HCT116 (cell line): ENCODE measurements around the gene ANGPTL8. TPM values are rescaled to one million over a fixed set of nuclear protein-coding genes. Genes with fewer than 3 reads are reported as not detected.

Experiments
- ATAC-seq: fragments of 200-7000 bp; cut with Tn5 transposase; 2 replicates; pipeline ENCODE4 v1.9.1; 2020; ENCODE audit warnings: mild to moderate bottlenecking, moderate library complexity
- BruUV-seq: library from RNA; stranded (reverse); fragments of 400-500 nt; replicated peaks from 2 replicates; lab custom pipeline; 2021; lab: Mats Ljungman, UMichigan
- CTCF ChIA-PET: fragments of 300-600 bp; sonication (Branson Sonifier 250); formaldehyde crosslinking; loops from one replicate; lab custom pipeline; 2021; ENCODE audit warnings: antibody characterized with exemption; lab: Charles Lee
- POLR2A ChIA-PET: fragments of 300-600, 350-600 bp; sonication (Branson Sonifier 250); formaldehyde crosslinking; loops from one replicate; lab custom pipeline; 2021; ENCODE audit warnings: antibody characterized with exemption; lab: Charles Lee
- RAD21 ChIA-PET, 2 experiments: fragments of 300-600 bp; sonication (Branson Sonifier 250); formaldehyde crosslinking; loops; one replicate each; lab custom pipeline; 2023; ENCODE audit warnings: low total read pairs in 2 of 2; ENCODE audit not compliant: uncharacterized antibody in 2 of 2, unreplicated experiment in 2 of 2, low non-redundant PET in 1 of 2; lab: Charles Lee
- DNase-seq: peaks from one replicate; pipeline ENCODE4 v3.0.0-alpha.2; 2010; ENCODE audit warnings: low read depth, low spot score
- H2AFZ ChIP-seq: fragments of 200-600 bp; shearing (Covaris generic), sonication (generic); 2 replicates; pipeline ENCODE4 v1.6.1; 2017; ENCODE audit warnings: low read depth, mixed run types, mixed read lengths, antibody characterized with exemption, low read length; ENCODE audit not compliant: poor library complexity, severe bottlenecking
- H3K27ac ChIP-seq: 2 replicates; pipeline ENCODE4 v1.5.1; 2012; ENCODE audit warnings: low read depth, low read length
- H3K27me3 ChIP-seq: fragments of 200-600 bp; sonication (generic); 2 replicates; pipeline ENCODE4 v1.6.1; 2016; ENCODE audit warnings: mixed run types, low read length, mixed read lengths; ENCODE audit not compliant: insufficient read depth
- H3K36me3 ChIP-seq, 2 experiments: fragments of 200-500 bp in 1 of 2; fragments of 200-600 bp in 1 of 2; sonication (Bioruptor generic) in 1 of 2; sonication (generic) in 1 of 2; 2 replicates each; pipeline versions ENCODE4 v1.5.1 to v1.6.1; 2014 to 2016; ENCODE audit warnings: low read length in 2 of 2, inconsistent platforms in 1 of 2, mixed read lengths in 1 of 2, mixed run types in 1 of 2; ENCODE audit not compliant: insufficient read depth in 2 of 2, control insufficient read depth in 1 of 2
- H3K4me1 ChIP-seq, 2 experiments: fragments of 200-600 bp in 1 of 2; sonication (generic) in 1 of 2; 2 replicates each; pipeline versions ENCODE4 v1.5.1 to v1.6.1; 2012 to 2017; ENCODE audit warnings: low read length in 2 of 2, inconsistent platforms in 1 of 2, mild to moderate bottlenecking in 1 of 2, mixed read lengths in 1 of 2, mixed run types in 1 of 2, moderate library complexity in 1 of 2; ENCODE audit not compliant: insufficient read depth in 2 of 2, control insufficient read depth in 1 of 2
- H3K4me2 ChIP-seq: fragments of 200-600 bp; sonication (generic); 2 replicates; pipeline ENCODE4 v1.6.1; 2017; ENCODE audit warnings: mixed run types, low read length, mixed read lengths
- H3K4me3 ChIP-seq, 2 experiments: fragments of 200-600 bp in 1 of 2; sonication (generic) in 1 of 2; replicated peaks in 1 of 2; 2 replicates each; pipeline ENCODE4 v1.5.1; 2011 to 2016; ENCODE audit warnings: low read length in 2 of 2, control low read depth in 1 of 2, low read depth in 1 of 2, mild to moderate bottlenecking in 1 of 2, mixed read lengths in 1 of 2, mixed run types in 1 of 2
- H3K79me2 ChIP-seq: fragments of 200-600 bp; sonication (generic); 2 replicates; pipeline ENCODE4 v1.6.1; 2017; ENCODE audit warnings: mild to moderate bottlenecking, mixed run types, low read length, moderate library complexity, mixed read lengths; ENCODE audit not compliant: insufficient read depth
- H3K9ac ChIP-seq: fragments of 200-600 bp; sonication (generic); 2 replicates; pipeline ENCODE4 v1.6.1; 2016; ENCODE audit warnings: low read length, mixed read lengths
- H3K9me2 ChIP-seq: fragments of 200-600 bp; sonication (generic), shearing (Covaris generic); 2 replicates; pipeline ENCODE4 v1.6.1; 2017; ENCODE audit warnings: mixed run types, mild to moderate bottlenecking, moderate library complexity; ENCODE audit not compliant: insufficient read depth
- H3K9me3 ChIP-seq, 2 experiments: fragments of 200-500 bp in 1 of 2; fragments of 200-600 bp in 1 of 2; sonication (Bioruptor generic) in 1 of 2; sonication (generic) in 1 of 2; 2 replicates each; pipeline ENCODE4 v1.6.1; 2014 to 2017; ENCODE audit warnings: low read length in 2 of 2, mixed read lengths in 2 of 2, inconsistent platforms in 1 of 2, low read depth in 1 of 2, mild to moderate bottlenecking in 1 of 2, mixed run types in 1 of 2, moderate library complexity in 1 of 2; ENCODE audit not compliant: control insufficient read depth in 1 of 2, insufficient read depth in 1 of 2
- H4K20me1 ChIP-seq: fragments of 200-600 bp; sonication (generic), shearing (Covaris generic); 2 replicates; pipeline ENCODE4 v1.6.1; 2017; ENCODE audit warnings: mixed run types, mild to moderate bottlenecking, moderate library complexity; ENCODE audit not compliant: insufficient read depth
- RAD21 ChIP-seq: IDR thresholded peaks from 2 replicates; pipeline ENCODE4 v1.6.1; 2012; ENCODE audit warnings: low read depth, mild to moderate bottlenecking
- intact Hi-C: fragments of 100-400 bp; cut with micrococcal nuclease; formaldehyde crosslinking; loops from 2 replicates; pipeline ENCODE4 v1.10.0; 2022
- total RNA-seq: library from RNA; stranded (reverse); gene quantifications from one replicate; pipeline ENCODE4 v1.2.1, GENCODE V29; 2021; ENCODE audit not compliant: unreplicated experiment
- TF ChIP-seq, protein P1 (sequence below): IDR thresholded peaks from 2 replicates; pipeline ENCODE4 v1.6.1; 2012
- TF ChIP-seq, protein P2 (sequence below): IDR thresholded peaks from 2 replicates; pipeline ENCODE4 v1.6.1; 2012; ENCODE audit warnings: low read depth
- TF ChIP-seq, protein P3 (sequence below), 3 experiments: fragments of 200-600 bp in 1 of 3; sonication (generic) in 1 of 3; IDR thresholded peaks in 2 of 3; conservative IDR thresholded peaks in 1 of 3; 2 replicates each; pipeline ENCODE4 v1.5.1; 2012 to 2017; ENCODE audit warnings: low read depth in 2 of 3, low read length in 2 of 3, antibody characterized with exemption in 1 of 3, borderline replicate concordance in 1 of 3, control low read depth in 1 of 3, mild to moderate bottlenecking in 1 of 3, mixed read lengths in 1 of 3, mixed run types in 1 of 3, moderate library complexity in 1 of 3; ENCODE audit not compliant: insufficient read depth in 1 of 3

Gene ANGPTL8
- total RNA-seq, 1 experiment from 2014 or later: not detected

DNA sequence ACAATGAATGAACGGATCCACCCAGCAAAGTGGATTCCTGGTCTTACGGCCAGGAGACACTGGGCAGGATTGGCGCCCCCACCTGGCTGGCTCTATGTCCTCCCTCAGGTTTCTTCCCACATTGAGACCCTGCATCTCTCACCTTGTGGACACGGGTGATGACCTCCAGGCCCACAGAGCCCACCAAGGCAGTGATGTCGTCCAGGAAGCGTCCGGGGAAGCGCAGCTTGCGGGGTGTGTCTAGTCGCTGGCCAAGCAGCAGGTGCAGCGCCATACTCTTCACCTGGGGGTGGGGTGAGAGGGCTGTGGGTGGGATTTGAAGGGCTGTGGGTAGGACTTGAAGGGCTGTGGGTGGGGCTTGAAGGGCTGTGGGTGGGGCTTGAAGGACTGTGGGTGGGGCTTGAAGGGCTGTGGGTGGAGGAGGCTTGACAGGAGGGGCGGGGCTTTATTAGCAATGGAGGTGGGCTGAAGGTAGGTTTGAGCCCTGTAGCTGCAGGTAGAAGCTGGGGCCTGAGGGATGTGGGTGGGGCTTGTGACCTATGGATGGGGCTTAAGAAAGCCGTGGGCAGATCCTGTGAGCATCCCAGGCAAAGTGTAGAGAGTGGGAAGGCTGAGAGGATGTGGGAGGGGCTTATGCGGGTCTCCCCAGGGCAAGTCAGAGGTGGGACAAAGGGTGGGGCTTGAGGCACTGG lies 12.1 kb upstream of the ANGPTL8 start:
- Histone ChIP-seq H4K20me1 (no peaks in the 10 kb centered on the region), H3K9me3 (no peaks in the 10 kb centered on the region), H3K27me3 (no peaks in the 10 kb centered on the region), H3K9ac (no peak overlapping the region), H3K4me2 (no peak overlapping the region), H2AFZ (no peak overlapping the region), H3K4me1 (peaks cover 4 to 8% of the 10 kb centered on the region in 2 experiments; a peak in 3 of 4 replicates), H3K4me3 (no peak overlapping the region), H3K27ac (no peak overlapping the region), H3K9me2 (no peaks in the 10 kb centered on the region), H3K36me3 (peaks cover 0 to 3% of the 10 kb centered on the region in 2 experiments; a peak in 3 of 4 replicates), H3K79me2 (no peaks in the 10 kb centered on the region)
- DNase-seq: peak; percentile 62
- no TSS peak for BruUV-seq
- CTCF ChIA-PET: interaction anchor here (0.7 kb wide), 1 partner anchor 291 kb away, joined by 3 read pairs; no protein-coding TSS in a partner anchor
- intact Hi-C loops: no loop called here
- POLR2A ChIA-PET: no interaction called here
- peak; percentile 93 for ATAC-seq
- TF ChIP-seq, protein P1, sequence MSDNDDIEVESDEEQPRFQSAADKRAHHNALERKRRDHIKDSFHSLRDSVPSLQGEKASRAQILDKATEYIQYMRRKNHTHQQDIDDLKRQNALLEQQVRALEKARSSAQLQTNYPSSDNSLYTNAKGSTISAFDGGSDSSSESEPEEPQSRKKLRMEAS: no peak
- TF ChIP-seq, protein P2, sequence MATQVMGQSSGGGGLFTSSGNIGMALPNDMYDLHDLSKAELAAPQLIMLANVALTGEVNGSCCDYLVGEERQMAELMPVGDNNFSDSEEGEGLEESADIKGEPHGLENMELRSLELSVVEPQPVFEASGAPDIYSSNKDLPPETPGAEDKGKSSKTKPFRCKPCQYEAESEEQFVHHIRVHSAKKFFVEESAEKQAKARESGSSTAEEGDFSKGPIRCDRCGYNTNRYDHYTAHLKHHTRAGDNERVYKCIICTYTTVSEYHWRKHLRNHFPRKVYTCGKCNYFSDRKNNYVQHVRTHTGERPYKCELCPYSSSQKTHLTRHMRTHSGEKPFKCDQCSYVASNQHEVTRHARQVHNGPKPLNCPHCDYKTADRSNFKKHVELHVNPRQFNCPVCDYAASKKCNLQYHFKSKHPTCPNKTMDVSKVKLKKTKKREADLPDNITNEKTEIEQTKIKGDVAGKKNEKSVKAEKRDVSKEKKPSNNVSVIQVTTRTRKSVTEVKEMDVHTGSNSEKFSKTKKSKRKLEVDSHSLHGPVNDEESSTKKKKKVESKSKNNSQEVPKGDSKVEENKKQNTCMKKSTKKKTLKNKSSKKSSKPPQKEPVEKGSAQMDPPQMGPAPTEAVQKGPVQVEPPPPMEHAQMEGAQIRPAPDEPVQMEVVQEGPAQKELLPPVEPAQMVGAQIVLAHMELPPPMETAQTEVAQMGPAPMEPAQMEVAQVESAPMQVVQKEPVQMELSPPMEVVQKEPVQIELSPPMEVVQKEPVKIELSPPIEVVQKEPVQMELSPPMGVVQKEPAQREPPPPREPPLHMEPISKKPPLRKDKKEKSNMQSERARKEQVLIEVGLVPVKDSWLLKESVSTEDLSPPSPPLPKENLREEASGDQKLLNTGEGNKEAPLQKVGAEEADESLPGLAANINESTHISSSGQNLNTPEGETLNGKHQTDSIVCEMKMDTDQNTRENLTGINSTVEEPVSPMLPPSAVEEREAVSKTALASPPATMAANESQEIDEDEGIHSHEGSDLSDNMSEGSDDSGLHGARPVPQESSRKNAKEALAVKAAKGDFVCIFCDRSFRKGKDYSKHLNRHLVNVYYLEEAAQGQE: no peak
- TF ChIP-seq RAD21: peak; percentile 19; the same call in 1 of the 2 replicates
- TF ChIP-seq, protein P3, sequence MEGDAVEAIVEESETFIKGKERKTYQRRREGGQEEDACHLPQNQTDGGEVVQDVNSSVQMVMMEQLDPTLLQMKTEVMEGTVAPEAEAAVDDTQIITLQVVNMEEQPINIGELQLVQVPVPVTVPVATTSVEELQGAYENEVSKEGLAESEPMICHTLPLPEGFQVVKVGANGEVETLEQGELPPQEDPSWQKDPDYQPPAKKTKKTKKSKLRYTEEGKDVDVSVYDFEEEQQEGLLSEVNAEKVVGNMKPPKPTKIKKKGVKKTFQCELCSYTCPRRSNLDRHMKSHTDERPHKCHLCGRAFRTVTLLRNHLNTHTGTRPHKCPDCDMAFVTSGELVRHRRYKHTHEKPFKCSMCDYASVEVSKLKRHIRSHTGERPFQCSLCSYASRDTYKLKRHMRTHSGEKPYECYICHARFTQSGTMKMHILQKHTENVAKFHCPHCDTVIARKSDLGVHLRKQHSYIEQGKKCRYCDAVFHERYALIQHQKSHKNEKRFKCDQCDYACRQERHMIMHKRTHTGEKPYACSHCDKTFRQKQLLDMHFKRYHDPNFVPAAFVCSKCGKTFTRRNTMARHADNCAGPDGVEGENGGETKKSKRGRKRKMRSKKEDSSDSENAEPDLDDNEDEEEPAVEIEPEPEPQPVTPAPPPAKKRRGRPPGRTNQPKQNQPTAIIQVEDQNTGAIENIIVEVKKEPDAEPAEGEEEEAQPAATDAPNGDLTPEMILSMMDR (IDR thresholded peaks at IDR 0.05 in 2 of 3, conservative IDR thresholded peaks at IDR 0.05 in 1 of 3; ENCODE audit: borderline replicate concordance in 1 of 3, insufficient read depth in 1 of 3, low read depth in 2 of 3, low read length in 2 of 3): peak; percentile 12 to 69 (median 67); a peak in 5 of 6 replicates
- RAD21 ChIA-PET: no interaction called here
